ENCODE results near the gene GRM6.

The GRM6 gene

GRCh38 chr5:178984145-178985072 lies 10.7 kb downstream of the GRM6 start:
- no peak for DNase-seq (ENCODE audit: low read depth in 2 of 2)

GRCh38 chr5:178983728-178984127 lies 11.4 kb downstream of the GRM6 start:
- no peak for DNase-seq (ENCODE audit: low read depth in 2 of 2)

DNA sequence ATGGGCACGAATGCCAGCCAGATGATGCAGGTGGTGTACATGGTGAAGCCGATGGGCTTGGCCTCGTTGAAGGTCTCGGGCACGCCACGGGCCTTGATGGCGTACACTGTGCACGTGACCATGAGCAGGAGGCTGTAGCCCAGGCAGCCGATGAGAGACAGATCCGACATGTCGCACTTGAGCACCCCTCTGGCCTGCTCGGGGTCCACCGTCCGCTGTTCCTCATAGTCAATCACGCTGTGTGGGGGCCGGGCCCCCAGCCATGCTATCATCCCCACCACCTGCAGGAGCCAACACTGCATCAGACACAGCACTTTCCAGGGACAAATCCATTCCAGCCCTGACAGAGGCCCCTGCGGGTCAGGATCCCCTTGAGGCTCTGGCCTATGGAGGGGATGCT lies 12.2 kb downstream of the GRM6 start:
- DNase-seq (ENCODE audit: low read depth in 2 of 2), result no peak

GRCh38 chr5:178981381-178981780 lies 13.7 kb downstream of the GRM6 start:
- no peak for DNase-seq (ENCODE audit: low read depth in 2 of 2)

DNA sequence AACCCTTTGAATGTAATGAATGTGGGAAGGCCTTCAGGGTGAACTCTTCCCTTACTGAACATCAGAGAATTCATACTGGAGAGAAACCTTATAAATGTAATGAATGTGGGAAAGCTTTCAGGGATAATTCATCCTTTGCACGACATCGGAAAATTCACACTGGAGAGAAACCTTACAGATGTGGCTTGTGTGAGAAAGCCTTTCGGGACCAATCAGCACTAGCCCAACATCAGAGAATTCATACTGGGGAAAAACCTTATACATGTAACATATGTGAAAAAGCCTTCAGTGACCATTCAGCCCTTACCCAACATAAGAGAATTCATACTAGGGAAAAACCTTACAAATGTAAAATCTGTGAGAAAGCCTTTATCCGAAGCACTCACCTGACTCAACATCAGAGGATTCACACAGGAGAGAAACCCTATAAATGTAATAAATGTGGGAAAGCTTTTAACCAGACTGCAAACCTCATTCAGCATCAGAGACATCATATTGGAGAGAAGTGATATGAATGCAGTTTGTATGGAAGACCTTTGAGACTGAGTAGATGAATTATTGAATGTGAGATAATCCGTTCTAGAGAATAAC lies 29.6 kb downstream of the GRM6 start:
- DNase-seq (ENCODE audit: low read depth in 2 of 2), result no peak

DNA sequence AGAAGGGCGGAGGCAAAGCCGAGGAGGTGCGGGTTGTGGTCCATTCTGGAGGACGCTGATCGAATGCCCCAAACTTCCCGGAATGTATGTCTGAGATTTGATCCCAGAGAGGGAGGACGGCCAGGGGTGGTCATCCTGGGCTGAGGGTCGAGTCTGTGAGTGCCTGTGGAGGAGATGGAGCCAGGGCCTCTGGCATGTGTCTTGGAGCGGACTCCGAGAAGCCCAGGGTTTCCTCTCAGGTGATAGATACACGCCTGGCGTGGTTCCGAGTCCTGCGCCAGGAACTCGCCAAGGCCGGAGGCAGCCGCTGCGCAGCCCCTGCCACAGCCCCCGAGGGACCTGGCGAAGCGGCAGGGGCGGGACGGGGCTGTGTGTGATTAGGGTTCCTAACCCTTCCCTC lies 53.8 kb downstream of the GRM6 start:
- no peak for DNase-seq (ENCODE audit: low read depth in 2 of 2)

DNA sequence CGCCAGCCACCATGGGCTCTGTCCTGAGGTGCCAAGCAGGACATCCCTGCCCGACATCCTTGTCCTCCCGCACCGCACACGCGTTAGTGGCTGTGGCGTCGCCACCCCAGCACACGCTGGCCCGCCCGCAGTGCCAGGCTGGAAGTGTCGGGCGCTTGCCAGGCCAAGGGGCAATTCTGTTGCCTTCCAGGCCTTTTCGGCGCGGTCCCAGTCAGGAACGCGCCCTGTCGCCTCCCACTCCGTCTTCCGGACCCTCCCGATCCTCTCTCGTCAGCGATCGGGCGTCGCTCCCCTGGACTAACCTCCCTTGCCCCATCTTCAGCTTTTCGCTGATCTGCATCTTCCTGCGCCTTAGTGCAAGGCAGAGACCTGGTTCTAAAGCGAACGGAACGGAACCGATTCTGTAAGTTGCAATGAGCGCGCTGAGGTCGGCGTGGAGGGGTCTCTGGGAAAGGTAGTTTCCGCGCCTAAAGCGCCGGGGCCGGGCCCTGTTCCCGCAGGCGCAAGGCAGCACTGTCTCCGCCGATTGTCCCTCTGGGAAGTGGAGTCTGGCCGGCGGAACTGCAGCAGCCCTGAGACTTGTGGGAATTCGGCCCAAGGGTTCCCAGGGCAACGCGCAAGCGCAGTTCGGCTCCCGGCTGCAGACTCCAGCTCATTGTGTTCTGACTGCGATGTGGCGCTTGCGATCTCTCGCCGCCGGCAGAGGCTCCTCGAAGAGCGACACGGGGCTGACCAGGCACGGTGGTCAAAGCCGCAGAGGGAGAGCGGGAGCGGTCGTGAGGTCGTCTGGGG lies 54.4 kb downstream of the GRM6 start, which contains the start of gene ZNF454:
Gene ZNF454, plus strand, starts transcription at position 630 of the 792 bp plus-strand sequence. CDS start 1,594 bp downstream, outside the sequence.
- DNase-seq (ENCODE audit: low read depth in 2 of 2), result no peak

DNA sequence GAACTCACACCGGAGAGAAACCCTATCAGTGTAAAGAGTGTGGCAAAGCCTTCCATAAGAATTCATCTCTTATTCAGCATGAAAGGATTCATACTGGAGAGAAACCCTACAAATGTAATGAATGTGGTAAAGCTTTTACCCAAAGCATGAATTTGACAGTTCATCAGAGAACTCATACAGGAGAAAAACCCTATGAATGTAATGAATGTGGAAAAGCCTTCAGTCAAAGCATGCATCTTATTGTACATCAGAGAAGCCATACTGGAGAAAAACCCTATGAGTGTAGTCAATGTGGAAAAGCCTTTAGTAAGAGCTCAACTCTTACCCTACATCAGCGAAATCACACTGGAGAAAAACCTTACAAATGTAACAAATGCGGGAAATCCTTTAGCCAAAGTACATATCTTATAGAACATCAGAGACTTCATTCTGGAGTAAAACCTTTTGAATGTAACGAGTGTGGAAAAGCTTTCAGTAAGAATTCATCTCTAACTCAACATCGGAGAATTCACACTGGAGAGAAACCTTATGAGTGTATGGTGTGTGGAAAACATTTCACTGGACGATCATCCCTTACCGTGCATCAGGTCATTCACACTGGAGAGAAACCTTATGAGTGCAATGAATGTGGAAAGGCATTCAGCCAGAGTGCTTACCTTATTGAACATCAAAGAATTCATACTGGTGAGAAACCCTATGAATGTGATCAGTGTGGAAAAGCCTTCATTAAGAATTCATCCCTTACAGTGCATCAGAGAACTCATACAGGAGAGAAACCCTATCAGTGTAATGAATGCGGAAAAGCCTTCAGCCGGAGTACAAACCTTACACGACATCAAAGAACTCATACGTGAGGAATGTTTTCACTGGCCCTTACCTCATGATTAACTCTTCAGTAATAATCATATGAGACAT lies 63.0 kb downstream of the GRM6 start:
- DNase-seq (ENCODE audit: low read depth in 2 of 2), result no peak
